Stimulated activated CD8-positive, alpha-beta memory T cell treated with anti-CD3 and anti-CD28 coated beads, Interleukin-4, amount 100 ng/mL, for 4 hours (primary cell): ENCODE results near the gene TMEM132A.
"Not testable (repeated sequence)": the region's sequence is repeated elsewhere in the genome, so short reads cannot be mapped to it uniquely, and the experiment has no call there.

Source experiments
- DNase-seq, 2 donors: peaks; one replicate each; pipeline ENCODE4 v3.0.0-alpha.2; 2020; ENCODE audit warnings: low read depth in 2 of 2, low spot score in 1 of 2

TMEM132A gene

GRCh38 chr11:60905551-60906113 lies 18.6 kb upstream of the TMEM132A start:
- no peak for DNase-seq

GRCh38 chr11:60906132-60906972 lies 17.9 kb upstream of the TMEM132A start, which contains the start of gene PRPF19:
PRPF19 (minus strand) TSS chr11:60906585; CDS start chr11:60906382, 203 bp downstream.
- DNase-seq, result peak; percentile 92 to 94

- DNase-seq, result no peak
These were observed 15.5 kb upstream of the TMEM132A start for GRCh38 chr11:60908803-60909202.

GRCh38 chr11:60909680-60910280 lies 14.5 kb upstream of the TMEM132A start:
- DNase-seq, result not testable (repeated sequence)

GRCh38 chr11:60910281-60910687 lies 14.0 kb upstream of the TMEM132A start:
- DNase-seq, result no peak

- DNase-seq, result no peak
These were observed 13.4 kb upstream of the TMEM132A start for GRCh38 chr11:60910711-60911380.

GRCh38 chr11:60912223-60912850 lies 11.9 kb upstream of the TMEM132A start:
- DNase-seq, result no peak

GRCh38 chr11:60912851-60913528 lies 11.3 kb upstream of the TMEM132A start:
- no peak for DNase-seq

GRCh38 chr11:60913793-60914632 lies 10.2 kb upstream of the TMEM132A start, which contains the start of gene TMEM109:
TMEM109 (plus strand) TSS chr11:60914158; CDS start chr11:60919694, 5,536 bp downstream.
- peak; percentile 72 to 75 for DNase-seq

- no peak for DNase-seq
These were observed 9.5 kb upstream of the TMEM132A start for GRCh38 chr11:60914633-60915247.

- DNase-seq, result peak; percentile 45 to 64
These were observed 8.9 kb upstream of the TMEM132A start for GRCh38 chr11:60915248-60915914.

- DNase-seq, result no peak
These were observed 7.5 kb upstream of the TMEM132A start for GRCh38 chr11:60916669-60917206.

- no peak for DNase-seq
These were observed 7.0 kb upstream of the TMEM132A start for GRCh38 chr11:60917267-60917666.

- no peak for DNase-seq
These were observed 5.9 kb upstream of the TMEM132A start for GRCh38 chr11:60918251-60918938.

GRCh38 chr11:60918939-60919265 lies 5.4 kb upstream of the TMEM132A start:
- DNase-seq, result no peak

GRCh38 chr11:60919320-60919719 lies 4.9 kb upstream of the TMEM132A start:
- DNase-seq, result no peak

- DNase-seq, result no peak
These were observed 4.3 kb upstream of the TMEM132A start for GRCh38 chr11:60919956-60920355.

GRCh38 chr11:60921259-60921658 lies 3.0 kb upstream of the TMEM132A start:
- no peak for DNase-seq
